Epithelial cell of esophagus (primary cell): ENCODE measurements around the gene PTPRE.

Source experiments
- DNase-seq: peaks from one replicate; pipeline ENCODE4 v3.0.0; 2010; ENCODE audit warnings: low read depth
- H3K4me3 ChIP-seq: 2 replicates; pipeline ENCODE4 v1.5.1; 2011; ENCODE audit warnings: mild to moderate bottlenecking, low read length, control low read depth
- TF ChIP-seq, protein P1 (sequence below): IDR thresholded peaks from 2 replicates; pipeline ENCODE4 v1.5.1; 2011; ENCODE audit warnings: low read depth, mild to moderate bottlenecking, low read length, control low read depth, inconsistent platforms; ENCODE audit not compliant: insufficient read depth; ENCODE audit errors: missing control alignments

The PTPRE gene

DNA sequence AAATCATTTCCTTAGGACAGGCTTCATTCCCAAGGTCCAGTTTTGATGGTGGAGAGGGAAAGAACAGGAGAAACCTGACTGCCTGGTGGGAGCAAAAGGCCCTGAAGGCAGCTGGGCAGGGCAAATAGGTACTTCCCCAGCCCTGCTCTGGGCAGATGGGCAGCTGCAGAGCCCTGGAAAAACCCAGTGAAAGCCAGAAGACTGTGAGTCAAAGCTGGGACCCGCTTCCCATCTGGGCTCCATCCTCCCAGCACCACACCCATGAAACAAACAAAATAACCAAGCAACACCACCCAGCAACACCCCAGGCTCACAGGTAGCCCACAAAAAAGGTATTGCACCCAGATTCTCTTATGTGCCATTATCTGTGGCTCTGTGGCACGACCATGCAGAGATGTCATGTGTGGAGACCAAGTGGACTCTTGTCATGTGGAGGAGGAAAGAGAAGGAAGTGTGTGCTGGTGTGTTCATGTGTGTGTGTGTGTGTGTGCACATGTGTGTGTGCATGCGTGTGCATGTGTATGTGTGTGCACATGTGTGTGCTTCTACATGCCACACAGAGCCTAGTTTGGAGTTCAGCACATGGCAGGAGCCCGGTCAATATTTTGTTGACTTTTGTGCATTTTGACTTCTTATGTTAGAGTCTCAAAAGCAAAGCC, 24.0 kb upstream of the PTPRE start:
- peak; percentile 45 for DNase-seq
- TF ChIP-seq, protein P1, sequence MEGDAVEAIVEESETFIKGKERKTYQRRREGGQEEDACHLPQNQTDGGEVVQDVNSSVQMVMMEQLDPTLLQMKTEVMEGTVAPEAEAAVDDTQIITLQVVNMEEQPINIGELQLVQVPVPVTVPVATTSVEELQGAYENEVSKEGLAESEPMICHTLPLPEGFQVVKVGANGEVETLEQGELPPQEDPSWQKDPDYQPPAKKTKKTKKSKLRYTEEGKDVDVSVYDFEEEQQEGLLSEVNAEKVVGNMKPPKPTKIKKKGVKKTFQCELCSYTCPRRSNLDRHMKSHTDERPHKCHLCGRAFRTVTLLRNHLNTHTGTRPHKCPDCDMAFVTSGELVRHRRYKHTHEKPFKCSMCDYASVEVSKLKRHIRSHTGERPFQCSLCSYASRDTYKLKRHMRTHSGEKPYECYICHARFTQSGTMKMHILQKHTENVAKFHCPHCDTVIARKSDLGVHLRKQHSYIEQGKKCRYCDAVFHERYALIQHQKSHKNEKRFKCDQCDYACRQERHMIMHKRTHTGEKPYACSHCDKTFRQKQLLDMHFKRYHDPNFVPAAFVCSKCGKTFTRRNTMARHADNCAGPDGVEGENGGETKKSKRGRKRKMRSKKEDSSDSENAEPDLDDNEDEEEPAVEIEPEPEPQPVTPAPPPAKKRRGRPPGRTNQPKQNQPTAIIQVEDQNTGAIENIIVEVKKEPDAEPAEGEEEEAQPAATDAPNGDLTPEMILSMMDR: no peak
- H3K4me3 ChIP-seq: no peak overlapping the region

DNA sequence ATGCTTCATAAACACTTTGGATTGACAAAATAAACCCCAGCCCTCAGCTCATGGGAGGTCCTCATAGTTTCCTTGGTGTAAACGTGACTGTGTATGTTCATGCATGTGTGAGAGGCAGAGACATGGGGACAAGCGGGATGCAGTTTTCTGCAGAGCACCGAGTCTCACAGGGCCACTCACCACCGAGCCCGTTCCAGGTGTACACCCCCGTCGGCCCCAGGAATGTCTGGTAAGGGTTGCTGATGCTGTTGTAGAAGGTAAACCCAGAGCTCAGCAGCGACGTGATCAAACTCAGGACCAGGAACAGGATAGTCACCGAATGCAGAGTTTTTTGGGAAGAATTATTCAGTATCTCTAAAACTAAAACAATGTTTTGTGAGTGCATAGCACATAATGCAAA, 23.4 kb upstream of the PTPRE start:
- H3K4me3 ChIP-seq: no peak overlapping the region
- TF ChIP-seq, protein P1: no peak
- DNase-seq: no peak

DNA sequence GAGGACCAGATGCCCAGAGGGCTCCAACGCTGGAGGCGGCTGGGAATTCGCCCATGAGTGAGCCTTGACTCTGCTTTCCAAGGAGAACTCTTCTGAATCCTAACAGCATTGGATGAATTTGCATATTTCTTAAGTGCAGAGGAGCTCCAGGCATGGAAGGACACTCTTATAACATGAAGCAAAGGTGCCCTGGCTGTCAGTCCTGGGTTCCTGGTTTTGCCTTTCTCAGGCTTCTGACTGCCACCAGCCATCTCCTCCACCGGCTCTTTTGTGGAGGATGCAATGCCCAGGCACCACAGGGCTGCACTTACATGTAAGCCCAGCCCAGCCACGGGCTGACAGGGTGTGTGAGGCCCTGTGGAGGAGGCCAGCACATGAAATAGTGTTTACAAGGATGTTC, 22.4 kb upstream of the PTPRE start:
- TF ChIP-seq, protein P1: no peak

DNA sequence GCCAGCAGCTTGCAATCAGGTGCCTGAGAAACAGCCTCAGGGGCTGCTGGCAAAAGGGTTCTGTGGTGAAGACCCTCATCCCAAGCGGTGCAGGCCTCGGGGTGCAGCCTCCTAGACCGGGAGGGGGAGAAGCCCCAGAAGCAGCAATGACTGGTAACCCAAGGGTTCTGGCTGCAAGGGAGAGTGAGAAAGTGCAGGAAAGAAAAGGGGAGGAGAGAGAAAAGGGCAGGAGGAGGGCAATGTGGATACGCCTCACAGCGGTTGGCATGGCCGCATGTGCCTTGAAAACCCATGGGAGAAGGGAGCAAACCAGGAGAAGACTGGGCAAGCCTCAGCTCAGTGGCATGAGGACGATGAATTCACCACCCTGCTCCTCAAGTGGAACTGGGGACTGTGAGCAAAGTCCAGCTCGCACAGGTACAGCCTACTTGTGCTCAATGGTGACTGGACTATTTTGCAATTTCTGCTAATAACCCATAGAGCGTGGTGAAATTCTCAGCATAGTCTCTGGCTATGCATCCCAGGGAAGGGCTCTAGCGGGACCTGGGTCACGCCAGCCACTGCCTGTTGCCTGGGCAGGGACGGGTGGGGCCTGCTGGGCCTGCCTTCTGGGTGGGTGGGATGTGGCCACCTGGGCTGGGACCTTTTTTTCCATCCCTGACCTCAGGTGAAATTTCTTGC, 20.4 kb upstream of the PTPRE start:
- no peak for DNase-seq
- H3K4me3 ChIP-seq: no peak overlapping the region
- TF ChIP-seq, protein P1: no peak

More for the DNA sequence above, 22.4 kb upstream of the PTPRE start:
- DNase-seq: no peak
- no peak overlapping the region for H3K4me3 ChIP-seq

DNA sequence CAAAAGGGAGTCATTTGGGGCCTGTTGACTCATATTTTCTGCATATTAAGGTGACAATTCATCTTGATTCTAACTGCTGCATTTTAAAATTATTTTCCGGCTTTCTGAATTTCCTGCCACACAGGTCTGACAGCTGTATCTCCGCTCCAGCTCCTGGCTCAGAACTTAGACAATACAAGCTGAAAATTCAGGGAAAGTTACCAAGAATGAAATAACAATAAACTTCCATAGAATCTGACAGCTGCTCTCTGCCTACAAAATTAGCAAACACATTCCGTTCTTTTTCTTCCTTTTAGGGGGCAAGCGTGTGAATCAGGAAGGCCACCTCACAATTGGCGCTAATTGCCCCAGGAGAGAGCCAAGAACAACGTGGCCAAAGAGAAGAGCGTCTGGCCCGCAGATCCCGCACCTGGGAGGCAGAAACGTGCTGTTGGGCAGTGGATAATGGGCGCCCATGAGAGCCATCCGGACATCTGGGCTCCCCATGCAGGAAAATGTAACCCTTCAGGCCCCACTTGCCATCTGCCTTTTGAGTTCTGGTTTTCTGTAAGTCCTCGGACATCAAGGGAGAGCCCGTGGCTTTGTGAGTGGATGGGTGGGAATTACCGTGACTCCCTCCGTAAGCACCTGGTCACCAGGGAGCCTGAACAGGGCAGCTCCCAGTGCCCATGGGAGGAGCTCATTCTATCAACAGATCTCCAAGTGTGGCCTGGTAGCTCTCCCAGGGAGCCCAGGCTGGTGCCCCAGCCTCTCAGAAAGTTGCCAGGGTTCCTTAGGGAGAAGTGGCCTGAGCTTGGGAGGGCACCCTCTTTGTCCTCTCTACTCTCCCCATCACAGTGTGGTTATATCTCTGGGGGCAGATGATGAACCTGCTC, 19.1 kb upstream of the PTPRE start:
- DNase-seq: no peak

DNA sequence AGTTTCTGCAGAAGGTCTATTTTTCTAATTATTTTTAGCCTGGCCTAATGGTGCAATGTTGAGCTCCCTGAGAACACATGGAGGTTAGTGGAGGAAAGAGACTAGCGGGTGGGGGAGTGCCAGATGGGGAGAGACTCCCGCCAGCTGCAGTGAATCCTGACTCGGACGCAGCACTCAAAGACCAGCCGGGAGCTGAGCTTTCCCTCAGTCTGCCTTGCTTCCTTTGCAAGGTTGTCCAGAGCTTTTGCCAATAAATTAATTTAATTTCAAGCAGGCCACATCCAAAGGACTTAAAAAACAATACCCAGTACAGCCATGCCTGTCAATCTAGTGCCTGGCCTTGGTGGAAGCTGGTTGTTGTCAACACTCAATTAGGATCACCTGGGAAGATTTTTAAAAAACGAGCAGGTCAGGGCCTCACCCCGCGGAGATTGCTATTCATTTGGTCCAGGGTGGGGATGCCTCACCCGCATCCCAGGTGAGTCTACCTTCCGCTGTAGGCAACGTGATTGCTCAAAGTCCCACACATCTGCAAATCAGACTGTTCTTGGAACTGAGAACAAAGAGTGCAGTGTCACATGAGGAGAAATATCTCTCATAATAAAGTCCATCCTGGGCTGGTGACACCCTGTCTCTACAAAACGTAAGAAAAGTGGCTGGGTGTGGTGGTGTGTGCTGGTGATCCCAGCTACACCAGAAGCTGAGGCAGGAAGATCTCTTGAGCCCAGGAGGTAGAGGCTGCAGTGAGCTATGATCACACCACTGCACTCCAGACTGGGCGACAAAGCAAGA, 18.2 kb upstream of the PTPRE start:
- no peak overlapping the region for H3K4me3 ChIP-seq
- TF ChIP-seq, protein P1: no peak
- no peak for DNase-seq

More for the DNA sequence above, 19.1 kb upstream of the PTPRE start:
- TF ChIP-seq, protein P1: no peak
- H3K4me3 ChIP-seq: no peak overlapping the region
